SK-N-MC (cell line): ENCODE measurements around the gene DHX30.

Experiments
- DNase-seq: peaks from one replicate; pipeline ENCODE4 v3.0.0-alpha.2; 2011; ENCODE audit warnings: low read depth, low spot score
- H3K27ac ChIP-seq: fragments of 200-600 bp; sonication (generic); 2 replicates; pipeline ENCODE4 v1.5.1; 2016; ENCODE audit warnings: mixed run types
- H3K36me3 ChIP-seq: fragments of 200-600 bp; sonication (generic); 2 replicates; pipeline ENCODE4 v1.6.1; 2017; ENCODE audit warnings: antibody characterized with exemption, low read length, mixed read lengths; ENCODE audit not compliant: insufficient read depth
- H3K4me3 ChIP-seq: fragments of 200-600 bp; sonication (generic); 2 replicates; pipeline ENCODE4 v1.5.1; 2016
- H3K9ac ChIP-seq: fragments of 200-600 bp; sonication (generic); 2 replicates; pipeline ENCODE4 v1.8.0; 2017; ENCODE audit warnings: mixed run types, mixed read lengths; ENCODE audit not compliant: insufficient read length
- H3K9me3 ChIP-seq: fragments of 200-600 bp; sonication (generic); 2 replicates; pipeline ENCODE4 v1.6.1; 2017; ENCODE audit warnings: low read depth, mild to moderate bottlenecking, antibody characterized with exemption, low read length, moderate library complexity, mixed read lengths
- EZH2 ChIP-seq: fragments of 200-600 bp; sonication (generic); IDR thresholded peaks from one replicate; pipeline ENCODE4 v1.6.1; 2017; ENCODE audit warnings: antibody characterized with exemption
- FOXP2 ChIP-seq: optimal IDR thresholded peaks from 2 replicates; pipeline ENCODE3; 2011; ENCODE audit warnings: mild to moderate bottlenecking, moderate library complexity; ENCODE audit not compliant: insufficient read depth; ENCODE audit errors: extremely low read length, control extremely low read depth
- POLR2AphosphoS5 ChIP-seq: IDR thresholded peaks from 2 replicates; pipeline ENCODE4 v1.6.1; 2012; ENCODE audit warnings: mild to moderate bottlenecking, low read depth, low read length, borderline replicate concordance

DHX30 gene

GRCh38 chr3:47895241-47895640 lies 92.3 kb downstream of the DHX30 start:
- H3K36me3 ChIP-seq: peaks cover under 1% of the 10 kb centered on the region
- H3K27ac ChIP-seq: no peak overlapping the region
- TF ChIP-seq EZH2 (no peak), POLR2AphosphoS5 (no peak), FOXP2 (no peak)
- no peak overlapping the region for H3K9ac ChIP-seq
- H3K4me3 ChIP-seq: no peak overlapping the region
- no peaks in the 10 kb centered on the region for H3K9me3 ChIP-seq
- no peak for DNase-seq

GRCh38 chr3:47896736-47897135 lies 93.8 kb downstream of the DHX30 start:
- Histone ChIP-seq H3K36me3 (no peaks in the 10 kb centered on the region; the same call in 1 of the 2 replicates), H3K4me3 (no peak overlapping the region), H3K9me3 (no peaks in the 10 kb centered on the region), H3K9ac (no peak overlapping the region), H3K27ac (no peak overlapping the region)
- no peak for DNase-seq
- TF ChIP-seq POLR2AphosphoS5: no peak
- no peak for TF ChIP-seq FOXP2
- TF ChIP-seq EZH2: no peak

DNA sequence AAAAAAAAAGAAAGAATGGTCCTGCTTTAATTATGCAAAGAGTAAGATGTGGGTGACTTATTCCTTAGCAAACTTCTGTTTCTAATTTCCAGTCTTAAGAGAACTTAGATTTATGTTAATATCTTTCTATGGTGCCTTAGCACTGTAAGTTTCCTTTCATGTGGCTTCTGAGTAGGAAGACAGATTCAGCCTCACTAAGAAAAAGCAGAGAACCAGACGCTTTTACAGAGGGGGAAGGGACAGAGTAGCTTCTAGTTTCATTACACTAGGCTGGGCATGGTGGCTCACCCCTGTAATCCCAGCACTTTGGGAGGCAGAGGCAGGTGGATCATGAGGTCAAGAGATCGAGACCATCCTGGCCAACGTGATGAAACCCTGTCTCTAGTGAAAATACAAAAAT lies 95.0 kb downstream of the DHX30 start:
- no peak overlapping the region for H3K27ac ChIP-seq
- H3K36me3 ChIP-seq: no peaks in the 10 kb centered on the region; the same call in 1 of the 2 replicates
- no peak overlapping the region for H3K4me3 ChIP-seq
- H3K9ac ChIP-seq: no peak overlapping the region
- DNase-seq: no peak
- no peak for TF ChIP-seq POLR2AphosphoS5
- no peak for TF ChIP-seq FOXP2
- TF ChIP-seq EZH2: no peak
- H3K9me3 ChIP-seq: no peaks in the 10 kb centered on the region

DNA sequence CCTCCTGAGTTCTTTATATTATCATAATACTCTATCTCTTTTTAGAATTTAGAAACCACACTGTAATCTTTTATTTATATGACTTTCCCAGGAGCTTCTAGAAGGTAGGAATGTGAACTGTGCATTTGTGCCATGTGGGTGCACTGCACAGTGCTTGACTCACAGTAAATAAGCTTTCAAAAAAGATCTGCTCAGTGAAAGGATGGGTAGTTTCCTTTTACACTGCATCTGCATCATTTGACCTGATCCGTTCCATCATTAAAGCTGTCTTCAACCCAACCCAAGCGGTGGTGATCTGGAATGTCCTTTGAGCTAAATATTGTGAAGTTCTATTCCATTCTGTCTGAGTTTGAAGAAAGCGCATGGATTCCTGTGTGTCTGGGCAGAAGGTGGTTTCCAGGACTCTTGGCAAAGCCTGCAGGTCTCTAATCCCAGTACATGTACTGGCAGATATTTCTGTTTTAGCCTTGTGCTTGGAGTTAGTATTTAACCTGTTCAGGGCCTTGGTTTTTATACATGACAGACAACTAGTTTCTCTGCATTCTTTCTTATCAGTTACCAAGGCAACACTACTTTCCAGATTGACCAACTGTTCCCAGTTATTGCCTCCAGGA lies 96.7 kb downstream of the DHX30 start:
- H3K4me3 ChIP-seq: no peak overlapping the region
- no peak for TF ChIP-seq EZH2
- no peak for TF ChIP-seq FOXP2
- TF ChIP-seq POLR2AphosphoS5: no peak

More for the DNA sequence above, 96.7 kb downstream of the DHX30 start:
- no peak overlapping the region for H3K9ac ChIP-seq
- DNase-seq: no peak
- no peak overlapping the region for H3K27ac ChIP-seq
- H3K36me3 ChIP-seq: no peaks in the 10 kb centered on the region; the same call in 1 of the 2 replicates
- no peaks in the 10 kb centered on the region for H3K9me3 ChIP-seq
